OCI-LY7 (cell line): ENCODE data around the gene LMO4. TPM values are rescaled to one million over a fixed set of nuclear protein-coding genes. Genes with fewer than 3 reads are reported as not detected.

Source experiments
- BruUV-seq: library from RNA; stranded (reverse); fragments of 400-500 nt; replicated peaks from 2 replicates; lab custom pipeline; 2021; lab: Mats Ljungman, UMichigan
- CTCF ChIA-PET: fragments of 300-600 bp; sonication (Branson Sonifier 250); formaldehyde crosslinking; loops from one replicate; lab custom pipeline; 2022; ENCODE audit warnings: antibody characterized with exemption; ENCODE audit not compliant: unreplicated experiment; lab: Charles Lee
- POLR2A ChIA-PET: fragments of 300-600 bp; sonication (Branson Sonifier 250); formaldehyde crosslinking; loops from one replicate; lab custom pipeline; 2022; ENCODE audit warnings: antibody characterized with exemption; lab: Charles Lee
- DNase-seq: peaks from one replicate; pipeline ENCODE4 v3.0.0-alpha.2; 2015; ENCODE audit warnings: low spot score
- H2AFZ ChIP-seq: fragments of 200-600 bp; sonication (generic), shearing (Covaris generic); 2 replicates; pipeline ENCODE4 v1.6.1; 2014; ENCODE audit warnings: mild to moderate bottlenecking, antibody characterized with exemption, low read length, moderate library complexity
- H3K27ac ChIP-seq: fragments of 200-600 bp; sonication (generic); 2 replicates; pipeline ENCODE4 v1.5.1; 2014; ENCODE audit warnings: mixed run types, low read depth, mild to moderate bottlenecking, moderate library complexity, low read length, inconsistent platforms; ENCODE audit not compliant: poor library complexity, severe bottlenecking
- H3K36me3 ChIP-seq: fragments of 200-600 bp; sonication (generic); 2 replicates; pipeline ENCODE4 v1.6.1; 2014; ENCODE audit warnings: mild to moderate bottlenecking, antibody characterized with exemption, low read length, moderate library complexity, mixed read lengths; ENCODE audit not compliant: insufficient read depth
- H3K4me1 ChIP-seq: fragments of 200-600 bp; sonication (generic); 2 replicates; pipeline ENCODE4 v1.5.1; 2014; ENCODE audit warnings: mild to moderate bottlenecking, low read length; ENCODE audit not compliant: insufficient read depth, poor library complexity, severe bottlenecking
- H3K4me2 ChIP-seq: fragments of 200-600 bp; sonication (generic); 2 replicates; pipeline ENCODE4 v1.6.1; 2014; ENCODE audit warnings: mild to moderate bottlenecking, low read length
- H3K4me3 ChIP-seq: fragments of 200-600 bp; sonication (generic); 2 replicates; pipeline ENCODE4 v1.5.1; 2014; ENCODE audit warnings: mild to moderate bottlenecking, low read depth, low read length; ENCODE audit not compliant: poor library complexity, severe bottlenecking
- H3K79me2 ChIP-seq: fragments of 200-600 bp; sonication (generic); 2 replicates; pipeline ENCODE4 v1.6.1; 2016; ENCODE audit warnings: low read depth, mild to moderate bottlenecking, low read length, moderate library complexity, mixed read lengths; ENCODE audit not compliant: insufficient read depth
- H3K9me2 ChIP-seq: fragments of 200-600 bp; sonication (generic); 2 replicates; pipeline ENCODE4 v1.6.1; 2016; ENCODE audit warnings: mild to moderate bottlenecking, low read length, mixed read lengths; ENCODE audit not compliant: insufficient read depth
- H3K9me3 ChIP-seq: fragments of 200-600 bp; sonication (generic); 2 replicates; pipeline ENCODE4 v1.6.1; 2014; ENCODE audit warnings: mild to moderate bottlenecking, mixed run types, low read length, mixed read lengths
- H4K20me1 ChIP-seq: fragments of 200-600 bp; sonication (generic); 2 replicates; pipeline ENCODE4 v1.6.1; 2014; ENCODE audit warnings: mild to moderate bottlenecking, antibody characterized with exemption, low read length, moderate library complexity, mixed read lengths; ENCODE audit not compliant: insufficient read depth
- EZH2phosphoT487 ChIP-seq: fragments of 200-600 bp; sonication (generic); IDR thresholded peaks from 2 replicates; pipeline ENCODE4 v1.6.1; 2018; ENCODE audit warnings: low read depth, borderline replicate concordance, mild to moderate bottlenecking, mixed run types, antibody characterized with exemption, low read length, moderate library complexity, mixed read lengths
- intact Hi-C: fragments of 100-400 bp; cut with micrococcal nuclease; formaldehyde crosslinking; loops from one replicate; pipeline ENCODE4 v1.10.0; 2022; ENCODE audit not compliant: unreplicated experiment
- total RNA-seq, 2 experiments: library from RNA; depleted of rRNA in 1 of 2; stranded (reverse); fragments of >200 nt in 1 of 2; shearing (Covaris generic) in 1 of 2; gene quantifications; 2 replicates each; pipeline ENCODE4 v1.2.3, GENCODE V29; 2014 to 2022
- TF ChIP-seq, protein P1 (sequence below): fragments of 200-600 bp; sonication (generic); conservative IDR thresholded peaks from 2 replicates; pipeline ENCODE4 v1.5.1; 2014; ENCODE audit warnings: mild to moderate bottlenecking, antibody characterized with exemption, low read length, moderate library complexity, mixed read lengths

The LMO4 gene
- total RNA-seq, 2 experiments from 2014 or later = 19.9 to 35.8 TPM

- DNase-seq = no peak
- H3K4me2 ChIP-seq = peak overlapping the region; percentile 64
- peaks cover 8% of the 10 kb centered on the region; the same call in 1 of the 2 replicates for H3K36me3 ChIP-seq
- no peaks in the 10 kb centered on the region for H3K79me2 ChIP-seq
- no peak overlapping the region for H2AFZ ChIP-seq
- H3K27ac ChIP-seq = no peak overlapping the region
- ChIA-PET CTCF (no interaction called here), POLR2A (interaction anchor here (0.6 to 1.3 kb wide), 3 partner anchors 120 to 1623 kb away, joined by 3 read pairs; partner anchors contain the start of gene ZNHIT6)
- H3K4me1 ChIP-seq = peaks cover 48% of the 10 kb centered on the region
- TF ChIP-seq, protein P1, sequence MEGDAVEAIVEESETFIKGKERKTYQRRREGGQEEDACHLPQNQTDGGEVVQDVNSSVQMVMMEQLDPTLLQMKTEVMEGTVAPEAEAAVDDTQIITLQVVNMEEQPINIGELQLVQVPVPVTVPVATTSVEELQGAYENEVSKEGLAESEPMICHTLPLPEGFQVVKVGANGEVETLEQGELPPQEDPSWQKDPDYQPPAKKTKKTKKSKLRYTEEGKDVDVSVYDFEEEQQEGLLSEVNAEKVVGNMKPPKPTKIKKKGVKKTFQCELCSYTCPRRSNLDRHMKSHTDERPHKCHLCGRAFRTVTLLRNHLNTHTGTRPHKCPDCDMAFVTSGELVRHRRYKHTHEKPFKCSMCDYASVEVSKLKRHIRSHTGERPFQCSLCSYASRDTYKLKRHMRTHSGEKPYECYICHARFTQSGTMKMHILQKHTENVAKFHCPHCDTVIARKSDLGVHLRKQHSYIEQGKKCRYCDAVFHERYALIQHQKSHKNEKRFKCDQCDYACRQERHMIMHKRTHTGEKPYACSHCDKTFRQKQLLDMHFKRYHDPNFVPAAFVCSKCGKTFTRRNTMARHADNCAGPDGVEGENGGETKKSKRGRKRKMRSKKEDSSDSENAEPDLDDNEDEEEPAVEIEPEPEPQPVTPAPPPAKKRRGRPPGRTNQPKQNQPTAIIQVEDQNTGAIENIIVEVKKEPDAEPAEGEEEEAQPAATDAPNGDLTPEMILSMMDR = peak; percentile 18; the same call in 1 of the 2 replicates
- no peak for TF ChIP-seq EZH2phosphoT487
- H3K9me3 ChIP-seq = no peaks in the 10 kb centered on the region
- H3K9me2 ChIP-seq = no peaks in the 10 kb centered on the region
- intact Hi-C loops = loop anchor here (10.0 kb wide), 1 partner anchor 1553 kb away; no protein-coding TSS in a partner anchor
- H4K20me1 ChIP-seq = peaks cover 21% of the 10 kb centered on the region; the same call in 1 of the 2 replicates
- no TSS peak for BruUV-seq
- H3K4me3 ChIP-seq = peak overlapping the region; percentile 65
Measured at GRCh38 chr1:87331365-87332241, 2.9 kb downstream of the LMO4 start.

DNA sequence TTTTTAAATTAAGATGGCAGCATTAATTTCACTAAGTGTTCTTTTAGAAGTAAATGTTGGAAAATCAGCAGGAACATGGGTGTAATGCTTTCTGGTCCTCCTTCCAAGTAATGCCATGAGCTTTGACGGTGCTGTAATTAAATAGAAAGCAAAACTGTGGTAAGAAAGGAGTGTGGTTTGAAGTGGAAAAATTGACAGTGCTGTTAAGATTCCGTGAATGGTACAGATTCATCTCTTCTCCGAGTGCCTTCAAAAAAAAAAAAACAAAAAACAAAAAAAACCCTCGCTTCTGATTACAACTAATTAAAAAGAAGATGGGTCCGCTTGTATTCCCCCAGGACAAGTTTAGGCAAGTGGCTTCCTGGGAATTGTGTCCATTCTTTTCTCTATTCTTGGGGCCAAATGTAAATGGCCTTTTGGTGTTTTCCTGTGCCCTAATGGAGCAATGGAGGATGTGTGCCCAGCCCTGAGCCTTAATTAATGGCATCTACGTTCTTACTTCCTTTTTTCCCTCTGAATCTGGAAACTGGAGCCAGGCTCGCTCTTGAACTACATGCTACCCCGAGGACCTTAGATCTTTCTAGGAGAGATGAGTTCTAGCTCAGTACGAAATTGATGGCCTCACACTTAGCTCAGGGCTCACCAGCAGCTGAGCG, 5.1 kb downstream of the LMO4 start:
- no peak overlapping the region; the same call in 1 of the 2 replicates for H2AFZ ChIP-seq
- peaks cover 41% of the 10 kb centered on the region for H3K4me1 ChIP-seq
- H3K27ac ChIP-seq = no peak overlapping the region
- peaks cover 21% of the 10 kb centered on the region; the same call in 1 of the 2 replicates for H4K20me1 ChIP-seq
- CTCF ChIA-PET = no interaction called here
- POLR2A ChIA-PET = interaction anchor here (0.7 to 1.7 kb wide), 8 partner anchors 8 to 118 kb away, joined by 3 to 4 read pairs (median 3); no protein-coding TSS in a partner anchor
- peaks cover 8% of the 10 kb centered on the region; the same call in 1 of the 2 replicates for H3K36me3 ChIP-seq
- H3K4me2 ChIP-seq = peak overlapping the region; percentile 85
- H3K79me2 ChIP-seq = no peaks in the 10 kb centered on the region
- no peaks in the 10 kb centered on the region for H3K9me3 ChIP-seq
- H3K4me3 ChIP-seq = no peak overlapping the region
- intact Hi-C loops = loop anchor here (2.0 to 10.0 kb wide), 2 partner anchors 1351 to 1551 kb away; partner anchors contain the start of gene PKN2
- no TSS peak for BruUV-seq
- H3K9me2 ChIP-seq = no peaks in the 10 kb centered on the region
- TF ChIP-seq, protein P1 = no peak
- TF ChIP-seq EZH2phosphoT487 = no peak
- no peak for DNase-seq
